Dedifferentiated amniotic fluid mesenchymal stem cell (primary cell): ENCODE data around the gene PHF12.
"Not testable (repeated sequence)": the region's sequence is repeated elsewhere in the genome, so short reads cannot be mapped to it uniquely, and the experiment has no call there.

Experiments
- DNase-seq: peaks from one replicate; pipeline ENCODE4 v3.0.0-alpha.2; 2016; ENCODE audit errors: extremely low spot score

PHF12 gene

DNA sequence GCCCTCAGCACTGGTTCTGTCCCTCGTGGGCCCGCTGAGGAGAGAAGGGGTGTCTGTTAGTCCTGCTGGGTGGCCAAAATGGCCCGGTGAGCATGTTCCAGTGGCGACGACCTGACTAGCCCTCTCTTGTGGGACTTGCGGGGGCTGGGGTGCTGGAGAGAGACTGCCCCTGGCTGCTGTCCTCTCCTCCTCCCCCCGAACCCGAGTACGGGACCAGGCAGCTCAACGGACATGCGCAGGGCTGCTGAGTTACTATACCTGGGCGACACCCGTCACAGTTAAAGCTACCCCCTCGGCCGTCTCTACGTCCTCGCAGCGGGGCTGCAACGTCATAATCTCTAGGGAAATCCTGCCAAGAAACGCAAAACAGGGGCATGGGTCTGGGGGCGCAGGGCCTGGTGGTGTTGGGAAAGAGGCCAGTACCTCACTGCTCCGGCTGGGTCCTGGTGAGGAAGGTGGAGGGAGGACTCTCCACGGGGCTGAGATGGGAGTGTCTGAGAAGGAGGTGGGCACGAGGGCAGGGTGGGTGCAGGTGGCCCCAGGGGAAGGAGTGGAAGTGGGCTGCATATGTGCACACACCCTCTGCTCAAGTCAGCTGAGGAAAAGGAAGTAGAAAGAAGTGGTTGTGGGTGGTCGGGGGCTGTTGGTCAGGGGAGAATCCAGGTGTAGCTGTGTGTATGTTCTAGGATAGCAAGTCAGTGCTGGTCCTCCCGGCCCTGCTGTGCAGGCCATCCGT is 67.2 kb downstream of the PHF12 start:
- no peak for DNase-seq

DNA sequence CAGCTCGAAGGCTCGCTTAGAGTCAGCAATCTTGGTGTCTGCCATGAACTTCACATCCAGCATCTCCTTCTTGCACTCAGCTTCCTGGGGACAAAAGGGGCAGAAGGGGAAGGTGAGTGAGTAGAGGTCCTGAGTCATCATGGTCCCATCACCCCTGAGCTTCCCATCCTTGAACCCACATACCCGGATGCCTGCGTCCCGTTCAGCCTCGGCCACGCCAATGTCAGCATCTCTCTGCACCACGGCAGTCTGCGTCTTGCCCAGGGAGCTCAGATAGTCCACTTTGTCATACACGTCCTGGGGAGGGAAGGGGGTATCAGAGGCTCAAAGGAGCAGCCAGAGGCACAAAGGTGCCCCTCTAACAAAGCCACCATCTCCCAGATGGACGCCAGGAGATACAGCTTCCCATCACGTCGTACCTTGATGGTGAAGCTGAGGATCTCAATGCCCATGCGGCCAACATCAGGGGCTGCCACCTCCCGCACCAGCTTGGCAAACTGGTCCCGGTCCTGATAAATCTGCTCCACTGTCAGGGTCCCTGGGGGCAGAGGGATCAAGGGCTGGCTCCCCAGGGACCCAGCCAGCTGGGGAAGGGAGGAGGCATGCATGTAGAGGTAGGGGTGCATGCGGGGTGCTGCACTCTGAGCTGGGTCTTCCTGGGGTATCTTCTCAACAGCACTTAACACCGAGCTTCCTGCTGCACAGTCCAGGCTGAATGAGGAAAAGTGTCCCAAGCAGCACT is 69.0 kb downstream of the PHF12 start:
- no peak for DNase-seq

DNA sequence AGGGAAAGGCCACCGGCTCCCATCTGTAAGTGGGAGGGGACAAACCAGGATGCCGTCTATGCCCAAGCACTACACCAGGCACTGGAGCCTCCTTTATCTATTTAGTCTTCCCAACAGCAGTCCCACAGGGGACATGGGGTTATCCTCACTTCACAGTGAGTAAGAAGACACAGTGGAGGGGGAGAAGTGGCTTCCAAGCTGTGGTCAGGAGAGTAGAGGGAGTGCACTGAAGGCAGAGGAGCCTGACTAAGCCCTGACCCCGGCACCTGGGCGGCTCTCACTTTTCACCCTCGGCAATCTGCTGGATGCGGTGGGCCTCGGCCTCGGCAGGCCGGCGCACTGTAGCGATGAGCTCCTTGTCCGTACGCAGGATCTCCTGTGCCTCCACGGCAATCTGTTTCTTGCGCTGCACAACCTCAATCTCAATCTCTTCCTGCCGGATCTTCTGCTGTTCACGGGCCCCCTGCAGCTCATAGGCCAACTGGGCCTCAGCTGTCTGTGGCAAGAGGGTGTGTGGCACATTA is 69.7 kb downstream of the PHF12 start:
- DNase-seq, result no peak

DNA sequence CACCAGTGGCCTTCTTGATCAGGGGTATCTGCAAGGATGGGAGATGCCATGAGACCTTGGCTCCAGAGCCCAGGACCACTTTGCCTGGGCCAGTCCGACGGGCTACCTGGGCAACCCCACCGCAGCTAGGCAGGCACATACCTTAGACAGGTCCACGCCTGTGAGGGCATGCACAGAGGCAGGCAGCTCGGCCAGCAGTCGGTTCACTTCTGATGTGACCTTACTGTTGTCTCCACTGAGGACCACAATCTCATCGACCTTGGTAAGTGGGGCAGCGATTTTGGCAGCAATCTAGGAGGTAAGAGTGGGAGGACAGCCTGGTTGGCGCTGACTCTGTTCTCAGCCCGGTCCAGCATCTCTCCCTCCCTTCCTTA is 70.8 kb downstream of the PHF12 start:
- DNase-seq, result no peak

DNA sequence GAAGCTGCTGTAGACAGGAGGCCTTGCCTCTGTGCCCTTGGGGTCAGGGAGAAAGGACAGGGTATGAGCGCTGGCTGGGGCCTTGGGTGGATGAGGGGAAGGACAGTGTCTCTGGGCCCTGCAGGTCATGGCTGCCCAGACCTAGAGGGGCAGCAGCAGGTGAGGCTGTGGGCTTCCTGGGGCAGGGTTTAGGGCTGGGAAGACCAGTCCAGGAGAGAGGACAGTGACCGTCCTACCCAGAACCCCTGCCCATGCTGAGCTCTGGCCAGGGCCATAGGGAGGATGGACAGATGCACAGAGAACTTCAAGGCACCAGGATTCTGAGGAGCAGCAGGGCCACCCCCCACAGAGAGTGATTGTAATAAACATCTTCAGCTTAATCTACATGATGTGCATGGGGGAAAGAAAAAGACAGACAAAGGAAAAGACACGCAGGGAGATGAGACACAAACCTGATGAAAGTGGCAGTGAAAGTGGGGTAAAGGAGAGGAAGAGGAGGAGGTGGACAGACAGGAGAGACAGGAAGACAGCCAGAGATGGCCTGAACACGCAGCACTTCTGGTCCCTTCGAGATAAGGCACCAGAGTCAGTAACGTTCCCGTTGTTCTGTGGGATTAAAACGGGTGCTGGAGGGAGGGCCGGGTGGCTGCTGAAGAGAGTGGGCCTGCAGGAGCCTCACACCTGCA is 71.3 kb downstream of the PHF12 start:
- DNase-seq, result no peak

DNA sequence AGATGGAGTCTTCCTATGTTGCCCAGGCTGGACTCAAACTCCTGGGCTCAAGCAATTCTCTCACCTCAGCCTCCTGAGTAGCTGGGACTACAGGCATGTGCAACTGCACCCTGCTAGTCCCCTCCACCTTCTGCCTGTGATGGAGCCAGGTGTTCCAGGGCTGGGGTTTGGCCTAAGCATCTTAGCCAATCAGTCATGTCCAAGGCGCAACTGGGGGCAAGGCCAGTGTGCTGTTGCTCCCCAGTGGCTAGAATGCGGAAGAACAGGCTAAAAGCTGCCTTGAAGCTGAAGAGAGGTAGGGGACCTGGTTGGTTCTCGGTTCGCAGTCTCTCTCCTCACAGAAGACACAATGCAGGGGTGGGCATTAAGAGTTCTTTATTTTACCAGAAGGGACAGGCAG is 72.3 kb downstream of the PHF12 start:
- DNase-seq, result no peak

DNA sequence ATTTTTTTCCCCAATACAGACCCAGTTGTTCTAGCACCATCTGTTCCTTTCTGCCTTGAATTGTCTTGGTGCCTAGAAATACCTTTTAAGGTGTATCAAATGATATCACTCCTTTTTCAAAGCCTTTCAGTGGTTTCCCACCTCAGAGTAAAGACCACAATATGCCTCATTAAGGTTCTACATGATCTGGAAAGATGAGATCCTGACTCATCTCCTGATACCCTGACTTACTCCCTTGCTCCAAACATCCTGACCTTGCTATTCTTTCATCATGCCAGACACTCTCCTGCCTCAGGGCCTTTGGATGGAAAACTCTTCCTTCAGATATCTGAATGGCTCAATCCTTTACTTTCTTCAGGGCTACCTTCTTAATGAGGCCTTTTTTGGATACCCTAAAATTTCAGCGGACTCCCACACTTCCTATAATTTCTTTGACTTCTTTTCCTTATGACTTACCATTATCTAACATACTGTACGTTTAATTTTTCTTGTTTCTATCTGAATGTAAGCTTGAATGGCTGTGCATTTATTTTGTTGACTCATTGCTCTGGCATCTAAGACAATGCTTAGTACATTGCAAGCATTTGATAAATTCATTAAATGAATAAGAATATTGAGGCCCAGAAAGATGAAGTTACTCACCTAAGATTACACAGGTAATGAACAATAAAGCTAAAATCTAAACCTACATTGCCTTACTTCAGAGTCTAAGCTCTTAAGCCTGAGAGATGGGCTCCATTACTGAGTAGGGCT is 73.0 kb downstream of the PHF12 start:
- DNase-seq, result no peak

DNA sequence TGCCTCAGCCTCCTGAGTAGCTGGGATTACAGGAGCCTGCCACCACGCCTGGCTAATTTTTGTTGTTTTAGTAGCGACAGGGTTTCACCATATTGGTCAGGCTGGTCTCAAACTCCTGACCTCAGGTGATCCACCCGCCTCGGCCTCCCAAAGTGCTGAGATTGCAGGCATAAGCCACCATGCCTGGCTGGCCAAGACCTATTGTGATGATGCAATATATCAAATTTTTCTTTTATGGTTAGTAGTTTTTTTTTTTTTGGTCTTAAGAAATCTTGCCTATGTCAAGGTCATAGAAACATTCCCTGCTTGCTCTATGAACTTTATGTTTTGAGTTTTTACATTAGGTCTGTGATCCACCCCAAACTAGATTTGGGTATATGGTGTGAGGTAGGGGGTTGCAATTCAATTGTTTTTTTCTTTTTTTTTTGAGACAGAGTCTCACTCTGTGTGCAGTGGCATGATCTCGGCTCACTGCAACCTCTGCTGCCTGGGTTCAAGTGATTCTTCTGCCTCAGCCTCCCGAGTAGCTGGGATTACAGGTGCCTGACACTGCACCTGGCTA is 74.1 kb downstream of the PHF12 start:
- not testable (repeated sequence) for DNase-seq

DNA sequence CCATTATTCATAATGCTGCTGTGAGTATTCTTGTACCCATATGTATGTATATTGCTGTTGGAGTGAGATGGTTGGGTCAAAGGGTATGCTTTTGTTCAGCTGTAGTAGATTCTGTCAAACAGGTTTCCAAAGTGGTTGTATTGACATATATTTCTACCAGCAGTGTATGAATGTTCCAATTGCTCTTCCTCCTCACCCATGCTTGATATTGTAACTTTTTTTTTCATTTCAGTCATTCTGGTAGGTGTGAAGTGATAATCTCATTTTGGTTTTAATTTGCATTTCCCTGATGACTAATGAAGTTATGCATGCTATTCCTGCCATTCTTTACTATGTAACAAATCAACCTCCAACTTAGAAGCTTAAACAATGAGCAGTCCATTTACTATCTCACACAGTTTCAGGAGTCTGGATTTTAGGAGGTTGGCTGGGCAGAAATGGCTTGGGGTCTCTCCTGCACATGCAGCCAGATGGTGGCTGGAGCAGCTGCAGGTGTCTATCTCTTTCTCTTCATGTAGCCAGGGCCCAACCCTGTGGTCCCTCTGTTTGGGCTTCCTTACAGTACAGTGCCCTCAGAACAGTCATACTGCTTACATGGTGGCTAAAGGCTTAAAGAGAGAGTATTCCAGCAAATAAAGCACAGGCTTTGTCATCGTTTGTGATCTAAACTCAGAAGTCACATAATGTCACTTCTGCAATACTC is 75.3 kb downstream of the PHF12 start:
- no peak for DNase-seq

DNA sequence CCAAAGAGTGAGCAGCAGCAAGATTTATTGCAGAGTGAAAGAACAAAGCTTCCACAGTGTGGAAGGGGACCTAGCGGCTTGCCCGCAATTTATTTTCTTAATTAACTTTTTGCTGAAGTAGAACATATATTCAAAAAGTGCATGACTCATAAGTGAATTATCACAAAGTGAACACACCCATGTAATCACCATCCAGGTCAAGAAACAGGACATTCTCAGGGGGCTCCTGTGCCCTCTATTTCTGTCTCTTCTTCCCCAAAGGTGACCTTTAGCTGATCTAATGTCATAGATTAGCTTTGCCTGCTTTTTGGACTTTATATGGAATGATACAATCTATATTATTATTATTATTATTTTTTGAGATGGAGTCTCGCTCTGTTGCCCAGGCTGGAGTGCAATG is 76.6 kb downstream of the PHF12 start:
- DNase-seq, result no peak

DNA sequence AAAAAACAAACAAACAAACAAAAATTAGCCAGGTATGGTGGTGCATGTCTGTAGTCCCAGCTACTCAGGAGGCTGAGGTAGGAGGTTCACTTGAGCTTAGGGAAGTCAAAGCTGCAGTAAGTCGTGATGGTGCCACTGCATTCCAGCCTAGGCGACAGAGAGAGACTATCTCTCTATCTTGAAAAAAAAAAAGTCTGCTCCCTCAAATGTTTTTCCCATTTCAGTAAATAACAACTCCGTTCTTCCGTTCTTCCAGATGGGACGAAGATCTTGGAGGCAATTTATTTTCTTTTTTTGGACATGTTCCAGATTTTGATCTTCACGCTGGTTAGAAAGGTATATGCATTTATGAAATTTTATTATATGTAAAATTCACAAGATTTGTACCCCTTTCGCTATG is 77.5 kb downstream of the PHF12 start:
- no peak for DNase-seq

DNA sequence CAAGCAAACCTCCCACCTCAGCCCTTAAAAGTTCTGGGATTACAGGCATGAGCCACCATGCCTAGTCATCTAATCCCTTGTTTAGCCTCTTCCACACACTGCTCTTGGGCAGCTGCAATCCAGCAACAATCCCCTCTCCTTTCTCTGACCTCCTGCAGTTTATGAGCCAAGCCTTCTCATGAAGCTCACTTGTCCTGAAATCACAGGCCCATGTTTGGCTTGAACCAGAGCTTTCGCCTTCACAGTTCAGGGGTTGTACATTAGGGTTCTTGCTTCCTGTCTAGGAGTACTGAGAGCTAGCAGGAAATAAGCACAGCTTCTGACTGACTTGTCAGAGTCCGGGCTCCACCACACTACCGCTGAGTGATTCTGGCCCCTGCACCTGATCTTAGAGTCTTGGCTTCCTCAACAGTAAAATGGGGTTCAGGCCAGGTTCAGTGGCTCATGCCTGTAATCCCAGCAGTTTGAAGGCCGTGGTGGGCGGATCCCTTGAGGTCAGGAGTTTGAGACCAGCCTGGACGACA is 80.2 kb downstream of the PHF12 start:
- DNase-seq, result no peak

DNA sequence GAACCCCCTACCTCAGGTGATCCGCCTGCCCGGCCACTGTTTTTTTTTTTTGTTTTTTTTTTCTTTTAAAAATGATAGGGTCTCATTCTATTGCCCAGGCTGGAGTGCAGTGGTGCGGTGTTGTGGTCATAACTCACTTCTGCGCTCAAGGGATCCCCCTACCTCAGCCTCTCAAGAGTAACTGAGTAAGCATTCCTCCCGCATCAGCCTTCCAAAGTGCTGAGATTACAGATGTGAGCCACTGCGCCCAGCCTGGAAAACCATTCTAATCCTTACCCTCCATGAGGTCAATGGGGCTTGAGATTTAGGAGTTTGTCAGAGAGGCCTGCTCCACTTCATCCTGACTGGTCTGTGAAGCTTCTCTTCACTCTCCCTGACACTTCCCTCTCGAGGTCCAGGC is 84.0 kb downstream of the PHF12 start:
- no peak for DNase-seq

DNA sequence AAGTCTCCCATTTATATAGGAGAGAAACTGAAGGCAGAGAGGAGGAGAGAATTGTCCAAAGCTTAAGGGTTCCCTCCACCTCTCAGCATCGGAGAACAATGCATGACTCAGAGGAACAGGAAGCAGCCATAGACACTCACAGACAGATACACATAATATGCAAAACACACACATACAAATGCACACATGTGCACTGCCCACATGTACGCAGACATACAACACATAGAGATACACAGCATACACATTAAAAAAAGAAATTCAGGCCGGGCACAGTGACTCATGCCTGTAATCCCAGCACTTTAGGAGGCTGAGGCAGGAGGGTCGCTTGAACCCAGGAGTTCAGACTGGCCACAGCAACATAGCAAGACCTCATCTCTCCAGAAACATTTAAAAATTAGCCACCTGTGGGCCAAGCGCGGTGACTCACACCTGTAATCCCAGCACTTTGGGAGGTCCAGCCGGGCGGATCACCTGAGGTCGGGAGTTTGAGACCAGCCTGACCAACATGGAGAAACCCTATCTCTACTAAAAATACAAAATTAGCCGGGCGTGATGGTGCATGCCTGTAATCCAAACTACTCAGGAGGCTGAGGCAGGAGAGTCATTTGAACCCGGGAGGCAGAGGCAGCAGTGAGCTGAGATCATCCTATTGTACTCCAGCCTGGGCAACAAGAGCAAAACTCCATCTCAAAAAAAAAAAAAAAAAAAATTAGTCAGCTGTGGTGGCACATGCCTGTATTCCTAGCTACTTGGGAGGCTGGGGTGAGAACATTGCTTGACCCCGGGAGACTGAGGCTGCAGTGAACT is 85.2 kb downstream of the PHF12 start:
- DNase-seq, result no peak

DNA sequence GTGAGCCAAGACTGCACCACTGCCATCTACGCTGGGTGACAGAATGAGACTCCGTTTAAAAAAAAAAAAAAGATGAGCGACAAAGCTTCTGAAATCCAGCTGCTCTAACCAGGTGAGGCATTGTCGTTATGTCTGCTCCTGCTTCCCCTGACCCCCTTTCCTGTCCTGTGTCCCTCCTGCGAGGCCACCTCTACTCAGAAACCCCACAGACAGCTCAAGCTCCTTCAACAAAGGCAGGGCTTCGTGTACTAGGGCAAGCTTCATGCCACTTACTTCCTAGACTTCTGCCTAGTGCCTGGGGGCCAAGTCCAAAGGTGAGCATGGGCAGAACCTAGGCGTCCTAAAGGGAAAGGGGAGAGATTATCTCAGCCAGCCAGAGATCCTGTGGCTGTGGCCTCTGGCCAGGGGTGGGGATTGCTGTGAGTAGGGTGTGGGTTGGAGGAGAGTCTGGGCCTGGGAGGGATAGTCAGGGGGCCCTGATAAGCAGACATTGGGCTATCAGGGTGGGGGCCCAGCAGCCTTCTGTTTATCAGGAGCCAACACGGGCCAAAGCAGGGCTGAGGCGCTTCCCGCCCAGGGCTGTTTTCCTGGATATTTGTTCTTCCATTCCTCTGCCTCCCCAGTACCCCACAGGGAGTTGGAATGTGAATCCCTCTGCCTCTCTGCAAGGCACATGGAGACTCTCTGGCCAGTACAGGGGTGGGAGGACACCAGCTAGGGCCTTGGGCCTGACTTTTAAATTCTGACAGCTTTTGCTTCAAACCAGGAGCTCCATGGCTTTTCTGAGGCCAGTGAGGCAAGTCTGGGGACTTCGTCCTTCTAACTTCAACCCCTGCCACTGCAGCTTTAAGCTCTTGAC is 86.1 kb downstream of the PHF12 start:
- no peak for DNase-seq

DNA sequence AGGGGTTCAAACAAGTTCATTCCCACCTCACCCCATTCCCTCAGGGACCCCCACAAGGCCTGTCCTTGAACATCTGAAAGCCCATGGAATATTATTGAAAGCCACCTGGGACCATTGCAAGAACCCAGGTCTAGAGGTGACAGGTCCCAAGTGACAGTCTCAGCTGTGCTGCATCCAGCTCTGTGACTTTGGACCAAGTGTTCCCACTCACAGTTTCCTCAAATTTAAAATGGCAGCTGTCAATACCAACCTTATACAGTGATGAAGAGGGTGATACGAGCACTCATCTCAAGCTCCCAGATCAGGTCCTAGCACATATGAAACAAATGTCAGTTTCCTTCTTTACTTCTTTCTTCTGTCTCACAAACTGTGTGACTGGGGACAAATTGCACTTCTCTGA is 87.4 kb downstream of the PHF12 start:
- no peak for DNase-seq

DNA sequence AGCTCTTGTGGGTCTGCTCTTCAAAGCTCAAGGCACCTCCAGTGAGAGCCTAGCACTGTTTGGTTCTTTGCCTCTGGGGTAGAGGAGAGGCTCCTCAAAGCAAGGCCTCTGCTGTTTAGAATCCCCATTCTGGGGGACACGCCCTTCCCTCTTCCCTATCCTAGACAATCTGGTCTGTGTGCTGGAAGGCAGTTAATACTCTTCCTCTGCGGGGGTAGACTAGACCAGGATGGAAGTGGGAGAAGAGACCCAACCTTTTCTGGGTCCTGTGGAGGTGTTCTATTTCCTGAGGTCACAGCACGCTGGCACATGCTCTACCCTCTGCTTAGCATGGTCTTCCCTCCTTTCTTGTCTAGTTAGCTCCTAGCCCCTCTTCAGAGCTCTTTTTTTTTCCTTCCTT is 88.8 kb downstream of the PHF12 start:
- DNase-seq, result no peak

DNA sequence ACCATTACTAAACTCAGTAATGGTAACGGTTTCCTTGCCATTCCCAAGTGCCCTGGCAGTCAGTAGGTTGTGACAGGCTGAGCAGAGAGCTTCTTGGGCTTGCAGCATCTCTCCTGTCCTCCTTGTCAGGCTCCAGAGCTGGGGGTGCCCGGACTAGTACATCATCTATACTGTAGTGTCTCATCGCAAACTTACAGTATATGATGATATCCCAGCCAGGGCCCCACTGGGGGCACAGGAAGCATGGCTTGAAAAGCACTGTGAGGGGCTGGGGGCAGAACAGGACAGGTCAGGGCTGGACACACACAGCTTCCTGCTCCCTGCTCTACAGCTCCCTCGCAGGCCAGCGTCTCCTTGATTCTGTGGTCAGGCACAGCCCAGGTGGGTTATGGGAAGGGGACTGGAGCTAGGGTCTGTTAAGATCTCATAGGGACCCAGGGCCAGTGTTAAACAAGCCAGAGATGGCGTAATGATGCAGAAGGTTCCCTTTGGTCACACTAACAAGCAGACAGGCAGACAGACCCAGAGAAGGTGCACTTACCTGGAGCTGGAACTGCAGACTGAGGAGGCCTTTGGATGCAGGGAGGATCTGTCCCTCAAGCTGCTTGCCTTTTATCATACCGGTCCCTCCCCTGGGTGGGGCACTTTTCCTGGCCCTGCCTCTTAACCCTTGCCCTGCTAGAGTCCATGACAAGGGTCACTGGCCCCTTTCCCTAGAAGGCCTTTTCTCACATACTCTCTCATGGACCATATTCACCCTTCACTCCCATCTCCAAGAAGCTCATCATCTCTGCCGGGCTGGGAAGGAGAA is 89.7 kb downstream of the PHF12 start:
- DNase-seq, result no peak
